HG03280 (cell line): ENCODE measurements around the gene KMT2D.
A peak's percentile ranks its signal among the peaks of the same experiment; 100 is the strongest.
"Not testable (repeated sequence)": the region's sequence is repeated elsewhere in the genome, so short reads cannot be mapped to it uniquely, and the experiment has no call there.

Experiments used
- ATAC-seq: cut with Tn5 transposase; IDR thresholded peaks from one replicate; pipeline ENCODE4 v1.9.1; 2021; ENCODE audit warnings: mild to moderate bottlenecking, moderate library complexity; ENCODE audit not compliant: unreplicated experiment

KMT2D gene

DNA sequence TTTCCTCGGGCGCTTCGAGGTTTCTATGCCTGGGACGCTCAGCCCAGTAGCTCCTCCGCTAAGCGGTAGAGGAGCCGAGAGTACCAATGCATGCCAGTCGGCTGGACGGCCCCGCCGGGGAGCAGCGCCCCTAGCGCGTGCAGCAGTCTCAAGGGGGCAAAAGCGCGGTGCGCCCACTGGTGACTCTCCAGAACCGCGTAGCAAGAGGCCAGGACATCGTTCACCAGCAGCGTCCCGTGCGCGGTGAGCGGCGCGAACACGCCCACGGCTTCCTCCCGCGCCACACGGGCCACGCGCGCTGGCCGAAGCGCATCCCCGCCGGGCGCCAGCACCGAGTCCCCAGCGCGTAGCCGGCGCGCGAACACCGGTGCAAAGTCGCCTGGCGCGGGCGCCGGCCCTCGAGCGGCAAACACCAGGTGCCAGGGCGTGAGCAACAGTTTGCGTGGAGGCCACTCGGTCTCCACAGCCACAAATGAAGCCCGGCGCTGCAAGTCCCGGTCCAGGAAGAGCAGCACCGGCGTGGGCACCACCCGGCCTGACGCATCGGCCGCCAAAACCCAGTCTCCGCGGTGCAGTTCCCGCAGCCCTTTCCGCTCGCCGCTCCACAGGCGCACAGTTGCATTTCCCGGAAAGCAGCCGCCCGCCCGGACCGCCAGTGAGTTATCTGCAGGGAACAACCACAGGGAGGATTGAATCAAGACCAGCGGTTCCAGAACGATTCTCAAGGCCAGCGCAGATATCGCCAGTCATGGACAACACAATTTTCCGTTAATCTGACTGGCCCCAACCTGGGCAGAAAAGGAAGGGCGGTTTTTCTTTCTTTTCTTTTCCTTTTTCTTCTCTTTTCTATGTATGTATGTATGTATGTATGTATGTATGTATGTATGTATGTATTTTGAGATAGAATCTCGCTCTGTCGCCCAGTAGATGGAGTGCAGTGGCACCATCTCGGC lies 29.5 kb upstream of the KMT2D start:
- ATAC-seq, result no peak

DNA sequence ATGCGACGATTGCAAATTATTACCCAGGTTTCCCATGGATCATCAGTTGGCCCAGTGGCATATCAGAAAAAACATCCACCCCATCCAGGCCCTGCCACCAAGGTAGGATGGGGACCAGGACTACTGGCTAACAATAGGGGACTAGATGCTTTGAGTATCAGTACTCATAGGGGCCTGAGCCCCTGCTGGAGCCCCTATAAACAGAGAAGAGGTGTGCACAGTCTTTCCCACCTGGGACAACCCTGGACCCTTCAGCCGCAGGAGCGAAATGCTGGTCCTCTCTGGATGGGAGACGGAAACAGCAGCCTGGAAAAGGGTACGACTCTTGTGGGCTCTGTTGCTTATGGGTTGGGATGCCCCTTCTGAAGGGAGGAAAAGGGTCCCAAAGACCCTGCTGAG lies 28.3 kb upstream of the KMT2D start:
- ATAC-seq, result no peak

DNA sequence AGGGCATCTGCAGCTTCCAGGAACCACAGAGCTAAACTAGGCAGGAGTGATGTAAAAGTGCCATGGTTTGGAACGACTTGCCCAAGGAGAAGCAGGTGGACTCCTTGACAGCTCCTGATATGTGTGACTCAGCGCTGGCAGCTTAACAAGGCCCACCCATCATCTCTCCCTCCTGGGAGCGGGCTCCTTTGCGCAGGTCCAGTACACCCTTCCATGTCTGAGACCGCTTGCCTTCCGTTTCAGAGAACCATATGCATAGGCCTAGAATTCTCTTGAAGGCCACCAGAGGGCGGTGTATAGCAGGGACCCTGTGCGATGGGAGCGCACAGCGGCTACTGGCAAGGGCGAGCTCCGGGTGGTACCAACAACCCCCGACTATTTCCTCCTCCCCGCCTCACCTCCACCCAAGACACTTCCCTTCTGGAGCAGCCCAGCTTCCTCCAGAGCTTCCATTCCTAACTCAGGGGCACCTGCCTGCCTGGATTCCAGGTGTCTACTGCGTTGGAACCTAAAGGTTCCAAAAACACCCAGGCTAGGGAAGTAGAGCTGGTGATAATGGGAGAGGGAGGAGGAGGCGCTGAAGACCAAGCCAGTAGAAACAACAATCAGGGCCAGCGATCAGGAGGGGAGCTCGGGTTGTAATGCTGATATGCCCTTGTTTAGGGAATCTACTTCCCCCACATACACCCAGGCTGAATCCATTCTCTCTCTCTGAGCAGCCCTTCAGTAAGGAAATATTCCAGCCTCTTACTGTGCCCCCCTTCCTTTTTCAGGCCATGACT lies 27.7 kb upstream of the KMT2D start:
- ATAC-seq, result peak; percentile 69

DNA sequence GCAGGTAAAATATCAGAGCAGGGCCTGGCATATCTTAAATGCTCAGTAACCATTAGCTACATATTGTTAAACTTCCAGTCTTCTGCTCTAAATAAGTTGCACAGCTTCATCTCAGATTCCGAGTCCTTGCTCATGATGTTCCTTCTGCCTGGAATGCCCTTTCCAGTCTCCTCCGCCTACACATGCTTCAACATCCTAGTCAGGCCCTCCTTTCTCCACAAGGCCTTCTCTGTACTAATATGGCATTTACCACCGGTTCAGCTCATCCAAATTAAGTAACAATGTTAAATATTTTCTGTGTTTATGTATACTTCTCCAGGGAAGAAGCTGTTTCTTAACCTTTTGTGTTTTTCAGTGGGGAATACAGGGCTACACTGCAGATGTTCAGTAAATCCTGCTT lies 25.5 kb upstream of the KMT2D start:
- no peak for ATAC-seq

DNA sequence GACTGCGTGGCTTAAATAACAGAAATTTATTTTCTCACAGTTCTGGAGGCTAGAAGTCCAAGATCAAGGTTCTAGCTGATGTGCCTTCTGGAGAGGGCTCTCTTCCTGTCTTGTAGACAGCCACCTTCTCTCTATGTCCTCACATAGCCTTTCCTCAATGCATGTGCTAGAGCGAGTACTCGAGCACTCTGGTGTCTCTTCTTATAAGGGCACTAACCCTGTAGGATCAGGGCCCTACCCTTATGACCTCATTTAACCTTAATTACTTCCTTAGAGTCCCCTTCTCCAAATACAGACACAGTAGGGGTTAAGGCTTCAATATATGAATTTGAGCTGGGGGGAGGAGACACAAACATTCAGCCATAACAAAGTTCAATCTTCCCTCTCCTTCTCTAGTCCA lies 23.8 kb upstream of the KMT2D start:
- ATAC-seq, result no peak

DNA sequence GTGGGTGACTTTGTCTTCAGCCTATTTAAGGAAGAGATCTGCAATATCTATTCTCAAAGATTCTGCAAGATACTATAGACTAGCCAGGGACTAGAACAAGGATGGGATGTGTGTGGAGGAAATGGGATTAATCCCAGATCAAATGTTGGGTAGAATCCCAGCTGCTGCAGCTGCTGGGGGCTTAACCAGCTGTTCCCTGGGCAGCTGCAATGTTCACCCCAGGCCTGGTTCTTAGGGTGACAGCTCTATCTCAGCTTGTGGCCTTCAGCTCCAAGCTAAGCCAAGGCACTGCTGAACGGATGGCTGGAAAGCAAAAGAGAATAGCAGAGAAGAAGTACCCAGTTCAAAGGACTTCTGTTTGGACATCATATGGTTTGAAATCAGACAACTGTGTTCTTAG lies 19.2 kb upstream of the KMT2D start:
- ATAC-seq, result no peak

DNA sequence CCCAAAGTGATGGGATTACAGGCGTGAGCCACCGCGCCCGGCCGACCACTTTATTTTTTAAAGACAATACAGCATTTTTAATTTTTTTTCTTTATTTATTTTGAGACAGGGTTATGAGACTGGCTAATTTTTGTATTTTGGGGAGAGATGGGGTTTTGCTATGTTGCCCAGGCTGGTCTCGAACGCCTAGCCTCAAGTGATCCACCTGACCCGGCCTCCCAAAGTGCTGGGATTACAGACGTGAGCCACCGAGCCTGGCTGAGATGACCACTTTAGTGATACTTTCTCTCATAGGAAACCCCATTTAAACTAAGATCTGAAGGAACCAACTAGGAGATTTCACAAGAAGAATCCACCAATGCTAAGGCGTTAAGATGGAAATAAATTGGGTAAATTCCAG lies 10.4 kb upstream of the KMT2D start:
- ATAC-seq, result no peak

DNA sequence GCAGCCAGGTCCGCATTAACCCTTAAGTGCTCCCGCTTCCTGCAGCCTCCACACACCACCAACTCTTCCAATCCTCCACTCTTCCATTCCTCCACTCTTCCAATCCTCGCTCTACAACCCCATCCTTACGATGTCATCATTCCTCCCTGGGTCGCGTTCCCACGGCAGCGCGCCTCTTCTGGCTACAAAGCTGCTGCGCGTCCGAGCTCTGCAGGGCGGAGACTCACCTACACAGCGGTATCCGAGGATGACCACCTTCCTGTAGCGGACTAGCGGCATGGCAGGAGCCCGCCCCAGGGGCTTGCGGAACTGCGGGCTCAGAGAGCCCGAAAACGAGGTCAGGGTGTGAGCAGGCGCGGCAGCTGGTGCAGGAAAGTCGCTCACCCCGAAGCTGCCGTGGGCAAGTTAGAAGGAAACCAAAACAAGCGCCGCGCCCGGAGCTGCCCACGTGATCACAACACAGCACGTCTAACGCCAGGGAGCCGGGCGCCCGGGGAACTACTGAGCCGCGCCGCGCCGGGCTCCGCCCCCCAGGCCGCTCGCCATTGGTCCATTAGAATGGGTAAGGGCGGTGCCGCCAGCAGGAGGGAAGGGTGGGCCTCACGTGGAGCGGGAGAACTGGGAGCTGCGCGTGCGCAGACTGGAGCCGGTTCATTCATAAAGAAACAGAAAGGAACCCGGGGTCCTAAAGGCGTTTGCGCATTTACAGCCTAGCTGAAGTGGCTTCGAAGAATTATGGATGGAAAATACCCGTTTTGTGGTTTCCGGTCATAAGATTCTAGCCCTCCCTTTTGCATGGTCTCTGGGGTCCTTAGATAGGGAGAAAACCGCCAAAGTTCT lies 9.1 kb upstream of the KMT2D start, which contains the start of gene RHEBL1:
Gene RHEBL1 (minus strand): TSS at position 473 of the 840 bp plus-strand sequence. CDS start 194 bp downstream, at position 279.
- peak; percentile 99 for ATAC-seq

DNA sequence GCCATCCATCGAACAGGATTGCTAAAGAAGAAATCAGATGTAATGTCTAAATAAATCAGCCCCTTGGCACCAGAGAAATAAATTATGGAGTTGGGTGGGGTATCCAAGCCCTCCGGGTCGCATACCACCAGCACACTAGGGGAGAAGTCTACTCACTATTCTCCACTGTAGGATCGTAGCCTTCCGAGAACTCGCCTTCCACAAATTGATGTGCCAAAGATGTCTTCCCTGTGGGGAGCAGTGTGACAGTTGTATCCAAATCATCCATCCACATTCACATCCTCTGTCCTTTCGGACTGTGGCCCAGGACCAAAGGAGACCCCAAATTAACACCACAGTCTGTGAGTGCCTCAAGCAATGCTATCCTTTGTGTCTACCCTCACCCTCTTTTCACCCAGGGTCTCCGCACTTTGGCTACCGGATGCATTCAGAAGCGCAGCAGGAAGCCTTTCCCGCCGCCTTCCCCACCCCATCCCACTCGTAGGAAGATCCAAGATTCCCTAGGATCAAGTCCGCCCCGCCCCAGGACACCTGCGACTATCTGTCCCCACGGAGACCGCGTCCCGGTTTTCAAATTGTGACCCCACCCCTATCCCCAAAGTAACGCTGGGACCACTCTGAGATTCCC lies 8.4 kb upstream of the KMT2D start:
- no peak for ATAC-seq

DNA sequence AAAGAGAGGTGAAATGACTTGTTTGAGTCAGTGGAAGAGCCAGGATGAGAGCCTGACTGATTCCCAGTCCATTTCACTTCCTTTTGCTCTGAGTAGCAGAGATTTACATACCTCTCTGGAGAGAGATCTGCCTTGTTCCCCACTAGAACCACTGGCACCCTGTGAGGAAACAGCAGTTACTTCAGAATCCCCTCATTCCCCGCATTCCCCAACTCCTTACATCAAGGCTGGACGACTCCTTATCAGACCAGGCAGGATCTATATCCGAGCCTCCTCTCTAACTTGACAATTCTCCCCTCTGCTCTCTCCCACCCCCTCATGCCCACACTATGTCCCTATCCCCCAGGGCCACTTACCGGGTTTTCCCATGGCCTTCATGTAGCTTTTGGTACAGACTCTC lies 5.5 kb upstream of the KMT2D start:
- no peak for ATAC-seq

DNA sequence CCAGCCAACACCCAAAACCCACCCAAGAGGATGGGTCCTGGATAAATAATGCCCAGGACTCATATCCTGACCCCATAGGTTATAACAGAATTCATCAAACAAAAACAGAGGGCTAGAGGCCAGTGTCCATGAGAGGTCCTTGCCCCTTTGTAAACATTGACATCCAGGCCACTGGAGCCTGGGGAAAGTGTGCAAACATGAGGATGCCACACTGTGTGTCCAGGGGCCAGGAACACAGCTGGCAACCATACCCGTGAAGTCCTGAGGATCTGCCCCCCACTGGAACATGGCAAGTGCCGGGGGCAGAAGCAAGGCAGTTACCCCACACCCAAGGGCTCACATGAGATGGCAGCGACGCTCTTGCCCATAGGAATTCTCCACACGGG lies 4.2 kb upstream of the KMT2D start:
- no peak for ATAC-seq

DNA sequence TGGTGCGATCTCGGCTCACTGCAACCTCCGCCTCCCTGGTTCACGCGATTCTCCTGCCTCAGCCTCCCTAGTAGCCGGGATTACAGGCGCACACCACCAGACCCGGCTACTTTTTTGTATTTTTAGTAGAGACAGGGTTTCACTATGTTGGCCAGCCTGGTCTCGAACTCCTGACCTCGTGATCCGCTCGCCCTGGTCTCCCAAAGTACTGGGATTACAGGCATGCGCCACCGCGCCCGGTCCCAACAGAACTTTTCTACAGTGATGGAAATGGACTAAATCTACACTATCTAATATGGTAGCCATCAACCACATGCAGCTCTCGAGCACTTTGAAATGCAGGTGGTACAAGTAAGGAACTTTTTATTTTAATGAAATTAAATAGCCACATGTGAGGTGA lies 1.3 kb upstream of the KMT2D start:
- not testable (repeated sequence) for ATAC-seq

DNA sequence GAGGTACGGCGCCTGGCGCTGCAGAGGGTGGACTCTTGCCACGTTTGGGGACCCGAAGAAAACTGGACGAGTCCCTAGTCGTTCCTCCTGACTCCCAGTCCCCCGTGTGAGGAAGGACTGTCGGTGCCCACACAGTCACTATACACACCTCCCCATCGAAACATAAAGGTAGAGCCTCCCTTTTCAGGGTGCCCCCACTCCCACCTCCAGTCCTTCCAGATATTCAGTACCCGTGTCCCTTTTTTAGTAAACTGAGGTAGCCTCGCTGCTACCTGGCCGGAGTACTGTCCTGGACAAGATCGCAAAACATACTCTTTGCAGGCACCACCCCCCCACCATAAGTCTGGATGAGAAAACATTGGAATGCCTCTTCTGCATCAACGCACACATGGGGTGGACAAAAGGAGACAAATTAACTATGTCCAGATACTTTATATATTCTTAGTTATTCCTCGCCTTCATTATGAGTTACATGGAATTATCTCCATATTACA lies 610 bp upstream of the KMT2D start:
- ATAC-seq, result no peak

DNA sequence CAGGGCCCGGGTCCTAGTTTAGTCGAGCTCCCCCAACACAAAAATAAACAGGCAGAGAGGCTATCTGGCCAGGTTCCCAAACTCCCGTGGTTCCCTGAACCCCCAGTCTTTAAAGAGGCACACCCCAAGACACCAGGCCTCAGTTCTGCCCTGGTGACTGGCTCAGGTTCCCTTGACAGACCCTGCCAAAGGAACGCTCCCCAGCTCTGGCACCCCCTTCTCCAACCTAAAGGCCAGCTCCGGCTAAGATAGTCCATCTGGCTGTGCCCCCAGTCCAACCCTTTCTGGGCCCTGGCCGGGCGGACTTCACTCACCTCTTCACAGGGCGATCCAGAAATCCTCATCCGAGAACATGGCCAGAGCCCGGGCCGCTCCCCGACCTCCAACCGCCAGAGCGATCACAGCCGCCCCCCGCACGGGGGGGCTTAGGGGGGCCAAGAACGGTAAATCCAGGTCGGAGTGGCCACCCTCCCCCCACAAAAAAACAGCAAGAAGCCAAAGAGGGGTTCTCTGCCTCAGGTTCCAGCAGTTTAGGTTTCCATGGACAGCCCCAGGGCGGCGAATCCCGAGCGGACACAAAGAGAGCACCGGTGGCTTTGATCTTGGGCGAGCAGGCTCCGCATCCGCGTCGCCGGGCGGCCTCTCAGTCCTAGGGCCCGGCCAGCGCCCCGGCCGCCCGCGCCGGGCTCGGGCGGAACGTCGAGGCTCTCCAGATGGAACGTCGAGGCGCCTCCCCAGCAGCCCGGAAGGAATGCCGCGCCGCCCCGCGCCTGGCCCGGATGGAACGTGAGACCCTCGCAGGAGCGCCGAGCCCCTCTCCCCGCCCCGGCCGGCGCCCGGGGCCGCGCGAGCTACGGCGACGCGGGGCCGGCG lies 1.1 kb downstream of the KMT2D start:
- ATAC-seq, result peak; percentile 7

DNA sequence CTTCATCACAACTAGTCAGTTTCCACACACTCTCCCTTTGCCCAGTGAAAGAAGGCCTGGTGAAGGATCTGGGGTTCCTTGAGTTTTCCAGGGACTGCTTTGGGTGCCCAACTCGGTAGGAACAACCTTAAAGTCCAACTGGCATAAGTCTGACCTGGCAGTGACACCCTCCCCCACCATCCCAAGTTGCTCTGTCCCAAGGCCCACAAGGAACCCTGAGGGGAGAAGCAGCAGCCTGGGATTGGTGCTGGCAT lies 1.6 kb downstream of the KMT2D start:
- ATAC-seq, result no peak

DNA sequence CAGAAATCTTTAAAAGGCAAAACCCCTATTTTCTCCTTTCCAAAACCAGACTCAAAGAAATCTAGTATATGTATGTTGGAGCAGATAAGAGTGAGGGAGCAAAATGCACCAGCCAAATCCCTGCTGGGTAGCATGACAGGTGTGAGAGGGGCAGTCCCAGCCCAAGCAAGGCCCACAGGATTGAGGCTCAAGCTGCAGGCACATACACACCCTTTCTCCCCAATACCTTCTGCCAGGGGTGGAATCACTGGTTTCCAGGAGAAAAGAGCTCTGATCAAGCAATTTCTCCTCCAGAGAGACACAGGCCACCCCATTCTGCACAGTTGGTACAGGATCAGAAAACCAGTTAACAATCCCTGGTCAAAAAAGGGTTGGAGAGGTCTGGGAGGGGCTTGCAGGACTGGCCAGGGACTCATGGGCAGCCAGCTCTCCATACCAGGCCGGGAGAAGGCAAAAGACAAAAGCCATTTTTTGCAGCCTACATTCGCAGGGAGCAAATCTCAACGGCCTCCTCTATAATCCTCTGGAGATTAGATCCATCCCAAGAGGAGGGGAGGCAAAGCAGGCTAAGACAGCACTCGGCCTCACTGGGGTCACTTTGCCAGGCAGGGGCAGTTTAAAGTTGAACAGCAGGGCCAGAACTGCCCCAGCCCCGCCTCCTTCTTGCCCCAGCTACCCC lies 2.1 kb downstream of the KMT2D start:
- ATAC-seq, result no peak

DNA sequence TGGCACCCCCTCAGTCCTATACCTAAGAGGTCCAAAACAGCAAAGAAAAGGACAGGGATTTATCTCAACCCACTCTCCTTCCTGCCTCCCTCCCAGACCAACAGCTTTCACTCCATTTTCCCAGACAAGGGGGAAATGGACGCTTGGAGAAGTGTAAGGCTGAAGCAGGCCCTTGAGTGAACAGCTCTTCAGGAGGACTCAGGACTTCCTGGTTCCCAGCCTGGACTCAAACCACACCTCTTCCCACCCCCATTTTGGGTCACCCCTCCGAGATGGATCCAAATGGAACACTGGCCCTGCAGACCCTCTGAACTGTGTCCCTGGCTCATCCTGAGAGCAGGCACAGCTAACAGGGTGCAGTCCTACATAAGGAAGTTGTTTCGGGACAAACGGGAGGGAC lies 2.7 kb downstream of the KMT2D start:
- ATAC-seq, result no peak

DNA sequence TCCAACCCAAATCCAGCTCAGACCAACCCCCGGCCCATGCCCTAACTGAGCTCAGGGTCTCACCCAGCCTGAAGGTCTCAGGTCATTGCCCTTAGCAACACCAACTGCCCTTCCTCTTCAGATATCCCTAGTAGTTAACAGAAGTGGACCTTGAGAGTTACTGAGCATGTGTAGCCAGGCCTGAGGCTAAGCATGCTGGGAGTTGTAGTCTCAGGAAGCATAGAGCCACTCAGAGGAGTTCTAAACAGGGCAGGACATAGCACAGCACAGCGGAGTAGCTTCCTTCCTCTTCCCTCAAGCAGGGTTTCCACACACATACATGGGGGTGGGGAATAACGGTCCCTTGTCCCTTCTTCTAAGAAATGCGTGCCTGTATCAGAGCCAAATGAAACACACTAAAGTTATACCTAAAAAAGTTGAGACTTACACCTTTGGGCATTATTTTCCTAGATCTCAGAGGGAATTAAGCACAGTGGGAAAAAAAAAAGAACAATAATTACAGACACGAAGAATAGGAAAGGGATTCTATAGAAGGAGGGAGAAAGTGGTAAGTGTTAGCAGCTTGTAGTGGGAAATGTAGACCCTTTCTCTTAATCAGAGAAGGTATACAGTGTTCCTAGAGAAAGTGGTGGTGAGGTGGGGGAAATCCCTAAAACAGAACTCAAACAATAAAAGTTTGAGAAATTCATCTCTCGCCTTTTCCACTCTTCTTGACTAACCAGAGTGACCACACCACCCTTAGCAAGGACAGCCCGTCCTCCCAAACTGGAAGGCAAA lies 4.4 kb downstream of the KMT2D start:
- ATAC-seq, result peak; percentile 57
